AG04449 (cell line): Measurements from ENCODE around the gene EYS.

ENCODE experiments used
- CTCF ChIA-PET: fragments of 350-600 bp; formaldehyde crosslinking; extraction: SDS; loops from one replicate; lab custom pipeline; 2021; ENCODE audit warnings: antibody characterized with exemption; lab: Yijun Ruan, JAX
- POLR2A ChIA-PET: fragments of 400-600, 350-600 bp; formaldehyde crosslinking; extraction: SDS; loops from one replicate; lab custom pipeline; 2020; ENCODE audit warnings: antibody characterized with exemption, inconsistent platforms; lab: Yijun Ruan, JAX
- DNase-seq: peaks from one replicate; pipeline ENCODE4 v3.0.0-alpha.2; 2010; ENCODE audit warnings: low read depth, low spot score
- H3K4me3 ChIP-seq: 2 replicates; pipeline ENCODE4 v1.5.1; 2011; ENCODE audit warnings: low read depth, mild to moderate bottlenecking, control low read depth, low read length
- TF ChIP-seq, protein P1 (sequence below): IDR thresholded peaks from one replicate; pipeline ENCODE4 v1.5.1; 2011; ENCODE audit warnings: mild to moderate bottlenecking, moderate library complexity, low read length, control low read depth, inconsistent platforms; ENCODE audit not compliant: insufficient read depth; ENCODE audit errors: missing control alignments

The EYS gene

GRCh38 chr6:65709099-65709830, 2.2 kb upstream of the EYS start:
- ChIA-PET CTCF (no interaction called here), POLR2A (no interaction called here)
- no peak for DNase-seq
- TF ChIP-seq, protein P1, sequence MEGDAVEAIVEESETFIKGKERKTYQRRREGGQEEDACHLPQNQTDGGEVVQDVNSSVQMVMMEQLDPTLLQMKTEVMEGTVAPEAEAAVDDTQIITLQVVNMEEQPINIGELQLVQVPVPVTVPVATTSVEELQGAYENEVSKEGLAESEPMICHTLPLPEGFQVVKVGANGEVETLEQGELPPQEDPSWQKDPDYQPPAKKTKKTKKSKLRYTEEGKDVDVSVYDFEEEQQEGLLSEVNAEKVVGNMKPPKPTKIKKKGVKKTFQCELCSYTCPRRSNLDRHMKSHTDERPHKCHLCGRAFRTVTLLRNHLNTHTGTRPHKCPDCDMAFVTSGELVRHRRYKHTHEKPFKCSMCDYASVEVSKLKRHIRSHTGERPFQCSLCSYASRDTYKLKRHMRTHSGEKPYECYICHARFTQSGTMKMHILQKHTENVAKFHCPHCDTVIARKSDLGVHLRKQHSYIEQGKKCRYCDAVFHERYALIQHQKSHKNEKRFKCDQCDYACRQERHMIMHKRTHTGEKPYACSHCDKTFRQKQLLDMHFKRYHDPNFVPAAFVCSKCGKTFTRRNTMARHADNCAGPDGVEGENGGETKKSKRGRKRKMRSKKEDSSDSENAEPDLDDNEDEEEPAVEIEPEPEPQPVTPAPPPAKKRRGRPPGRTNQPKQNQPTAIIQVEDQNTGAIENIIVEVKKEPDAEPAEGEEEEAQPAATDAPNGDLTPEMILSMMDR, result no peak
- no peak overlapping the region for H3K4me3 ChIP-seq

GRCh38 chr6:65708162-65708561, 1.1 kb upstream of the EYS start:
- TF ChIP-seq, protein P1, result no peak
- no peak overlapping the region for H3K4me3 ChIP-seq
- CTCF ChIA-PET, result no interaction called here
- POLR2A ChIA-PET, result no interaction called here
- no peak for DNase-seq

DNA sequence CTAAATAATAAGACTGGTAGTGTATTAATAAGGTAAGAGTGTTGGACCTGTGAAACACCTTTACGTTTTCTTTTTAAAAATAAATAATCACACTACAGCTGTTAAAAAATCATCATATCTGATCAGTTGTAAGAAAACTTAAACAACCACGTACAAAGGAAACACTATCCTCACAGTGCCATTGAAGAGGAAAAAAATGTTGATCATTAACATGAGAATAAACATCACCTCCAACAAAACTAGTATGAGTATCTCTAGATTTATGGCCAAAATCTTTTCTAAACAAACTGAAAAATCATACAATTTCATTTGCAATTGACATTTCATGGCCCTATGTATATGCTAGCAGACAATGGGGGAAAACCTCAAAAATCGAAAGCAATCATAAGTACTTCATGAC, 590 bp downstream of the EYS start:
- H3K4me3 ChIP-seq, result no peak overlapping the region
- DNase-seq, result no peak
- CTCF ChIA-PET, result no interaction called here
- POLR2A ChIA-PET, result no interaction called here
- TF ChIP-seq, protein P1, result no peak

GRCh38 chr6:65701325-65701724, 5.7 kb downstream of the EYS start:
- CTCF ChIA-PET, result no interaction called here
- TF ChIP-seq, protein P1, result no peak
- no peak for DNase-seq
- POLR2A ChIA-PET, result no interaction called here
- H3K4me3 ChIP-seq, result no peak overlapping the region

DNA sequence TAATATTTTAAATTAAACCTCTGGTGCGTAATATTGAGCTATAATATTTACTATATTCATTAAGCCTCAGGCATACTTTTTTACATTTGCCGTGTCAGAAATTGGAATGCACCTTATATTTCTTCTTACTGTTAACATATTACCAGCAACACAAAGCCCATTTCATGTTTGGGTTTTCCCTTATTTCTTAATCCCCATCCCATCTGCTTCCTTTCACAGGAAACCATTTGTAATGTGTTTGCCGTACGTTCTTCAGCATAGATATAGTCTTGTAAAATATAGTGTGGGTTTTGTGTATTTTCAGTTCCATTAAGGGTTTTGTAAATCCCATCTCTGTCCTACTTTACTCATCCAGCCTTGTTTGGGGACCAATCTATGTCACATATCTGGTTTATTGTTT, 6.5 kb downstream of the EYS start:
- POLR2A ChIA-PET, result no interaction called here
- DNase-seq, result no peak
- CTCF ChIA-PET, result no interaction called here
- H3K4me3 ChIP-seq, result no peak overlapping the region
- TF ChIP-seq, protein P1, result no peak

DNA sequence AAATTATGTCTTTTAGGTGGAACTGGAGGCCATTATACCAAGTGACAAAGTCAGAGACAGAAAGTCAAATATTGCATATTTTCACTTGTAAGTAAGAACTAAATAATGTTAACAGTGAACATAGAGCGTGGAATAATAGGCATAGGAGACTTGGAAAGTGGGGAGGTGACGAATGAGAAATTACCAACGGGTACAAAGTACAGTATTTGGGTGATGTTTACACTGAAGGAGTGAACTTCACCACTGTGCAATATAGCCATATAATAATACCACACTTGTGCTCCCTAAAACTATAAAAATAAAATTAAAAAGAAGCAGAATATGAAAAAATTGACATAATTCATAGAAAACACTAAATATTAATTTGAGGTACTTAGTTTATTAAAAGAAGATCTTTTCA, 14.9 kb downstream of the EYS start:
- DNase-seq, result no peak
- TF ChIP-seq, protein P1, result no peak
- POLR2A ChIA-PET, result no interaction called here
- H3K4me3 ChIP-seq, result no peak overlapping the region
- CTCF ChIA-PET, result no interaction called here
